Activated naive CD8-positive, alpha-beta T cell treated with anti-CD3 and anti-CD28 coated beads, Interleukin-2, amount 50 U/mL, for 24 hours (primary cell): ENCODE results near the gene PDLIM5.

Experiments
- ATAC-seq: fragments of 150-1000 bp; cut with Tn5 transposase; one replicate; pipeline ENCODE4 v1.10.0; 2021
- DNase-seq: peaks from one replicate; pipeline ENCODE4 v3.0.0; 2021
- H3K27ac Mint-ChIP-seq: one replicate; pipeline ENCODE4 v1.8.0; 2021; ENCODE audit warnings: mild to moderate bottlenecking, mixed read lengths
- H3K27me3 Mint-ChIP-seq: one replicate; pipeline ENCODE4 v1.8.0; 2021; ENCODE audit warnings: mixed read lengths
- H3K36me3 Mint-ChIP-seq: one replicate; pipeline ENCODE4 v1.8.0; 2021; ENCODE audit warnings: low read depth, mixed read lengths
- H3K4me1 Mint-ChIP-seq: one replicate; pipeline ENCODE4 v1.8.0; 2021; ENCODE audit warnings: mixed read lengths
- H3K4me3 Mint-ChIP-seq: one replicate; pipeline ENCODE4 v1.8.0; 2021; ENCODE audit warnings: mild to moderate bottlenecking, moderate library complexity, mixed read lengths
- H3K9me3 Mint-ChIP-seq: one replicate; pipeline ENCODE4 v1.8.0; 2021; ENCODE audit warnings: mixed read lengths

The PDLIM5 gene

GRCh38 chr4:94483895-94484294, 32.2 kb downstream of the PDLIM5 start:
- Mint-ChIP-seq H3K36me3 (no peaks in the 10 kb centered on the region), H3K27me3 (no peaks in the 10 kb centered on the region), H3K9me3 (no peaks in the 10 kb centered on the region), H3K4me1 (peaks cover 3% of the 10 kb centered on the region), H3K27ac (no peak overlapping the region), H3K4me3 (no peak overlapping the region)
- ATAC-seq (no peak), DNase-seq (no peak)

- Mint-ChIP-seq H3K4me1 (peaks cover 3% of the 10 kb centered on the region), H3K27me3 (no peaks in the 10 kb centered on the region), H3K9me3 (no peaks in the 10 kb centered on the region), H3K27ac (no peak overlapping the region), H3K36me3 (no peaks in the 10 kb centered on the region), H3K4me3 (no peak overlapping the region)
- ATAC-seq (no peak), DNase-seq (no peak)
Observed at GRCh38 chr4:94484818-94485217, 33.1 kb downstream of the PDLIM5 start.

- Mint-ChIP-seq H3K27me3 (no peaks in the 10 kb centered on the region), H3K27ac (no peak overlapping the region), H3K36me3 (no peaks in the 10 kb centered on the region), H3K9me3 (no peaks in the 10 kb centered on the region), H3K4me3 (no peak overlapping the region), H3K4me1 (peaks cover 3% of the 10 kb centered on the region)
- no peak for ATAC-seq
- no peak for DNase-seq
Observed at GRCh38 chr4:94486372-94486801, 34.6 kb downstream of the PDLIM5 start.

- DNase-seq = no peak
- H3K4me1 Mint-ChIP-seq = peaks cover 3% of the 10 kb centered on the region
- H3K4me3 Mint-ChIP-seq = no peak overlapping the region
- peaks cover 4% of the 10 kb centered on the region for H3K36me3 Mint-ChIP-seq
- H3K27me3 Mint-ChIP-seq = no peaks in the 10 kb centered on the region
- no peaks in the 10 kb centered on the region for H3K9me3 Mint-ChIP-seq
- H3K27ac Mint-ChIP-seq = no peak overlapping the region
- ATAC-seq = no peak
Observed at GRCh38 chr4:94488670-94489069, 36.9 kb downstream of the PDLIM5 start.

DNA sequence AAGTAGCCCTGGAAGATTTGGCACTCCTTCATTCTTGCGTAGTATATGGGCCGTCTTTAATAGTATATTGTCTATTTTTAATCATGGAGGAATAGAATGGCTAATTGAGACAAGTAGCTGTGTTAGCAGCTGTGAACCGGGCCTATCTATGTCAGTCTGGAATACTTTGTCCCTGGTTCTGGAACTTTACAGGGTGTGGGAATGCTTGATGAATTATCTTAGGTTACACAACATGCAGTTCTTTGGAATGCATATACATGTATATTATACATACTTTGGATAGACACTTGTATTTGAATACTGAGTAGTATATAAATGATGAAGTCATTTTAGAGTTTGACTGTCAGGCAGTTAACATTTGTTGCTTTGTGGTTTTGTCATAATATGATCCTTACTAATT, 37.4 kb downstream of the PDLIM5 start:
- Mint-ChIP-seq H3K27me3 (no peaks in the 10 kb centered on the region), H3K36me3 (peaks cover 4% of the 10 kb centered on the region), H3K27ac (no peak overlapping the region), H3K4me1 (peaks cover 3% of the 10 kb centered on the region), H3K4me3 (no peak overlapping the region), H3K9me3 (no peaks in the 10 kb centered on the region)
- ATAC-seq = no peak
- no peak for DNase-seq

DNA sequence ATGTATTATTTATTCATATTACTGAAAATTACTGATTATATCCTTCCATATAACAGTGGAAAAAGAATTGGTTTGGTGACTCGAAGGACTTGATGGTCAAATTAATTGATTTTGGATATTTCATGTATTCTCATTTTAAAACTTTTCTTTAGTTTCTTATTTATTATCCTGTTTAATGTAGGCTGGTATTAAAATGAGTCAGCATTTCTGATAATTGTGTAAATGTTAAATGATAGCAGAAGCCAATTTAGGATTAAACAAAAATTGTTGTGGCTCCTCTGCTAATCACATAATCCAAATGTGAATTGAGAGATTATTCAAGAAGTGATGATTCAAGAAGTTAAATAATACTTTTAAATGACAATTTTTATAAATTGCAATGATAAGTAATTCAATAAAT, 38.7 kb downstream of the PDLIM5 start:
- H3K4me3 Mint-ChIP-seq = no peak overlapping the region
- DNase-seq = no peak

DNA sequence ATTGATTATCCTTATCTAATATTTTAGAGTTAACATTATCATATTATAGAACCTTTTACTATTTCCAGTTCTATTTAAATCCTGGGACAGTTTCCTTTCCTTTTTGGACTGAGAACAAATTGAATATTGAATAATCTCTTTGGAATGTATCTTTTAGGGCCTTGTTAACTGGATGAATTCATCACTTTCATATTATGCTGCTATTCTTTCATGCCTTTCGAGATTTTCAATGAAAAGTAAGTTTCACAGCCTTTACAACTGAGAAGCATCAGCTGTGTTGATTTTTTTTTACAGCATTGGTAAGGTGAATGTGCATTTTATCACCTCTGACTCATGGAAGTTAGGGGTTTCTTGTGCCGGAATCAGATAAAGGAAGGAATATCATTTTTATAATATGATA, 39.6 kb downstream of the PDLIM5 start:
- H3K9me3 Mint-ChIP-seq = no peaks in the 10 kb centered on the region
- H3K4me3 Mint-ChIP-seq = no peak overlapping the region
- no peaks in the 10 kb centered on the region for H3K4me1 Mint-ChIP-seq
- no peak for ATAC-seq
- H3K36me3 Mint-ChIP-seq = peaks cover 4% of the 10 kb centered on the region
- no peaks in the 10 kb centered on the region for H3K27me3 Mint-ChIP-seq
- no peak overlapping the region for H3K27ac Mint-ChIP-seq
- no peak for DNase-seq

More for the DNA sequence above, 38.7 kb downstream of the PDLIM5 start:
- ATAC-seq = no peak
- Mint-ChIP-seq H3K36me3 (peaks cover 4% of the 10 kb centered on the region), H3K4me1 (no peaks in the 10 kb centered on the region), H3K9me3 (no peaks in the 10 kb centered on the region), H3K27me3 (no peaks in the 10 kb centered on the region), H3K27ac (no peak overlapping the region)

GRCh38 chr4:94495408-94495807, 43.7 kb downstream of the PDLIM5 start:
- ATAC-seq (no peak), DNase-seq (no peak)
- Mint-ChIP-seq H3K4me3 (no peak overlapping the region), H3K4me1 (peaks cover 7% of the 10 kb centered on the region), H3K27me3 (no peaks in the 10 kb centered on the region), H3K27ac (no peak overlapping the region), H3K36me3 (peaks cover 6% of the 10 kb centered on the region), H3K9me3 (no peaks in the 10 kb centered on the region)

- peaks cover 7% of the 10 kb centered on the region for H3K4me1 Mint-ChIP-seq
- ATAC-seq (no peak), DNase-seq (no peak)
- H3K27ac Mint-ChIP-seq = no peak overlapping the region
- H3K36me3 Mint-ChIP-seq = peaks cover 3% of the 10 kb centered on the region
- H3K9me3 Mint-ChIP-seq = no peaks in the 10 kb centered on the region
- H3K27me3 Mint-ChIP-seq = no peaks in the 10 kb centered on the region
- H3K4me3 Mint-ChIP-seq = no peak overlapping the region
Observed at GRCh38 chr4:94497690-94498089, 45.9 kb downstream of the PDLIM5 start.

- peaks cover 2% of the 10 kb centered on the region for H3K36me3 Mint-ChIP-seq
- no peak overlapping the region for H3K4me3 Mint-ChIP-seq
- peak; percentile 80 for ATAC-seq
- DNase-seq = no peak
- H3K9me3 Mint-ChIP-seq = no peaks in the 10 kb centered on the region
- H3K27ac Mint-ChIP-seq = no peak overlapping the region
- peaks cover 7% of the 10 kb centered on the region for H3K4me1 Mint-ChIP-seq
- H3K27me3 Mint-ChIP-seq = no peaks in the 10 kb centered on the region
Observed at GRCh38 chr4:94498502-94498901, 46.8 kb downstream of the PDLIM5 start.

- H3K27me3 Mint-ChIP-seq = no peaks in the 10 kb centered on the region
- peaks cover 7% of the 10 kb centered on the region for H3K4me1 Mint-ChIP-seq
- DNase-seq (no peak), ATAC-seq (no peak)
- peaks cover 2% of the 10 kb centered on the region for H3K36me3 Mint-ChIP-seq
- no peak overlapping the region for H3K27ac Mint-ChIP-seq
- no peak overlapping the region for H3K4me3 Mint-ChIP-seq
- H3K9me3 Mint-ChIP-seq = no peaks in the 10 kb centered on the region
Observed at GRCh38 chr4:94500685-94501084, 48.9 kb downstream of the PDLIM5 start.

GRCh38 chr4:94504545-94504944, 52.8 kb downstream of the PDLIM5 start:
- H3K27me3 Mint-ChIP-seq = no peaks in the 10 kb centered on the region
- no peak for DNase-seq
- H3K27ac Mint-ChIP-seq = no peak overlapping the region
- peaks cover 18% of the 10 kb centered on the region for H3K4me1 Mint-ChIP-seq
- no peak for ATAC-seq
- H3K9me3 Mint-ChIP-seq = no peaks in the 10 kb centered on the region
- H3K4me3 Mint-ChIP-seq = no peak overlapping the region
- peaks cover 2% of the 10 kb centered on the region for H3K36me3 Mint-ChIP-seq

DNA sequence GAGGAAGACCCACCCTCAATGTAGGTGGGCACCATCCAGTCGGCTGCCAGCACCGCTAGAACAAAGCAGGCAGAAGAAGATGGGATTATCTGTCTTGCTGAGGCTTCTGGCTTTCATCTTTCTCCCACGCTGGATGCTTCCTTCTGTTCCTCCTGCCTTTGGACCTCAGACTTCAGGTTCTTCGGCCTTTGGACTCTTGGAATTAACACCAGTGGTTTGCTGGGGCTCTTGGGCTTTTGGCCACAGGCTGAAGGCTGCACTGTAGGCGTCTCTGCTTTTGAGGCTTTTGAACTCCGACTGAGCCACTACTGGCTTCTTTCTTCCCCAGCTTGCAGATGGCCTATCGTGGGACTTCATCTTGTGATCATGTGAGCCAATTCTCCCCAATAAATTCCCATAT, 55.1 kb downstream of the PDLIM5 start:
- Mint-ChIP-seq H3K4me3 (no peak overlapping the region), H3K4me1 (peaks cover 18% of the 10 kb centered on the region), H3K9me3 (no peaks in the 10 kb centered on the region), H3K27ac (no peak overlapping the region), H3K27me3 (no peaks in the 10 kb centered on the region), H3K36me3 (peaks cover 5% of the 10 kb centered on the region)
- no peak for ATAC-seq
- no peak for DNase-seq

- H3K27me3 Mint-ChIP-seq = no peaks in the 10 kb centered on the region
- DNase-seq (no peak), ATAC-seq (peak; percentile 25)
- H3K27ac Mint-ChIP-seq = no peak overlapping the region
- H3K4me1 Mint-ChIP-seq = peaks cover 18% of the 10 kb centered on the region
- no peak overlapping the region for H3K4me3 Mint-ChIP-seq
- H3K9me3 Mint-ChIP-seq = no peaks in the 10 kb centered on the region
- H3K36me3 Mint-ChIP-seq = peaks cover 5% of the 10 kb centered on the region
Observed at GRCh38 chr4:94507281-94507680, 55.5 kb downstream of the PDLIM5 start.

DNA sequence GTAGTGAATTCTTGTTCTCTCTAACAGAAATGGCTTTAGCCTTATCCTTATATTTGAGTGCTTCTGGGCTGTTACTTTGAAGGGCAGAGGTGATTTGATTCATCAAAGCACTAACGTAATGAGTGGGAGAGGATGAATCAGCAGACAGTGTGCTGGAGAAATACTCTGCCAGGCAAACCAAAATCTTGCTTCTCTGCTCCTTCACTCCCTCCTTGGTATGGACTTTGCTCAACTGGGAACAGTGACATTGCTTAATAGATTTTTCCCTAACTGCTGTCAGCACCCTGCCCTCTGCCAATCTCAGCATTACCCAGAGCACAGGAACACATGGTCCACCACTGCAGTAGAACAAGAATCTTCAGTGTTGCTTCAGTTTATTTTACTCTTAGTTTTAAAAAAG, 56.0 kb downstream of the PDLIM5 start:
- Mint-ChIP-seq H3K36me3 (peaks cover 5% of the 10 kb centered on the region), H3K4me1 (peaks cover 18% of the 10 kb centered on the region), H3K27me3 (no peaks in the 10 kb centered on the region), H3K4me3 (no peak overlapping the region), H3K9me3 (no peaks in the 10 kb centered on the region), H3K27ac (no peak overlapping the region)
- ATAC-seq = peak; percentile 97
- no peak for DNase-seq

GRCh38 chr4:94508296-94508695, 56.6 kb downstream of the PDLIM5 start:
- no peaks in the 10 kb centered on the region for H3K27me3 Mint-ChIP-seq
- H3K4me1 Mint-ChIP-seq = peaks cover 18% of the 10 kb centered on the region
- no peak for ATAC-seq
- no peak overlapping the region for H3K27ac Mint-ChIP-seq
- H3K36me3 Mint-ChIP-seq = peaks cover 5% of the 10 kb centered on the region
- H3K4me3 Mint-ChIP-seq = no peak overlapping the region
- no peaks in the 10 kb centered on the region for H3K9me3 Mint-ChIP-seq
- DNase-seq = no peak
